Measurements from ENCODE around the gene DISC1. TPM values are rescaled to one million over a fixed set of nuclear protein-coding genes. Genes with fewer than 3 reads are reported as not detected.

The DISC1 gene
- total and polyA plus RNA-seq, 11 donors, result 0.76 to 12.8 (median 4.3) TPM

GRCh38 chr1:231850786-231851185 lies 224.2 kb downstream of the DISC1 start:
- DNase-seq (peak in 4 of 5 donors; percentile 58 to 82 (median 76)), ATAC-seq (peak; percentile 74 to 88 (median 79))
- WGBS, 4 donors, result 41 to 56% (median 47%) methylated on average over 5 of the region's 5 CpGs
- intact Hi-C loops (cut with DNase I), result loop anchor here in 2 of 10 donors (5.0 to 10.0 kb wide), 3 partner anchors 33 to 704 kb away; no protein-coding TSS in a partner anchor
- Histone ChIP-seq H3K4me1 (peaks cover 0 to 33% (median 18%) of the 10 kb centered on the region in 12 donors), H3K9me3 (no peaks in the 10 kb centered on the region), H3K27me3 (no peaks in the 10 kb centered on the region), H3K36me3 (no peaks in the 10 kb centered on the region), H3K27ac (peak overlapping the region in 11 of 12 donors; percentile 21 to 80 (median 66)), H3K4me3 (no peak overlapping the region)
- no peak for TF ChIP-seq POLR2A (IDR thresholded peaks at IDR 0.05)
- no peak for TF ChIP-seq CTCF (IDR thresholded peaks at IDR 0.05)

- Histone ChIP-seq H3K4me3 (no peak overlapping the region), H3K9me3 (no peaks in the 10 kb centered on the region), H3K4me1 (peaks cover 0 to 33% (median 18%) of the 10 kb centered on the region in 12 donors), H3K27me3 (no peaks in the 10 kb centered on the region), H3K36me3 (no peaks in the 10 kb centered on the region), H3K27ac (peak overlapping the region in 3 of 12 donors; percentile 20 to 47 (median 39))
- intact Hi-C loops (cut with DNase I), result loop anchor here in 2 of 10 donors (5.0 to 10.0 kb wide), 3 partner anchors 36 to 701 kb away; no protein-coding TSS in a partner anchor
- peak in 4 of 5 donors; percentile 36 to 84 (median 64) for DNase-seq
- WGBS, 4 donors, result 77 to 89% (median 84%) methylated on average over 7 of the region's 7 CpGs
- no peak for TF ChIP-seq CTCF (IDR thresholded peaks at IDR 0.05)
- no peak for TF ChIP-seq POLR2A (IDR thresholded peaks at IDR 0.05)
- ATAC-seq, result peak; percentile 53 to 62 (median 57)
Observed at GRCh38 chr1:231853588-231854207, 227.1 kb downstream of the DISC1 start.

- no peak overlapping the region for H3K4me3 ChIP-seq
- H3K36me3 ChIP-seq, result no peaks in the 10 kb centered on the region
- H3K4me1 ChIP-seq, result peaks cover 0 to 23% (median 13%) of the 10 kb centered on the region in 12 donors
- intact Hi-C loops (cut with DNase I), result loop anchor here in 2 of 10 donors (10.0 kb wide), 2 partner anchors 101 to 699 kb away; no protein-coding TSS in a partner anchor
- no peak overlapping the region for H3K27ac ChIP-seq
- no peaks in the 10 kb centered on the region for H3K9me3 ChIP-seq
- no peak for ATAC-seq
- WGBS, 4 donors, result 77 to 88% (median 81%) methylated on average over 1 of the region's 1 CpG
- DNase-seq, result no peak
- H3K27me3 ChIP-seq, result no peaks in the 10 kb centered on the region
- no peak for TF ChIP-seq CTCF (IDR thresholded peaks at IDR 0.05)
- TF ChIP-seq POLR2A (IDR thresholded peaks at IDR 0.05), result no peak
Observed at GRCh38 chr1:231855361-231855760, 228.8 kb downstream of the DISC1 start.

- no peak for TF ChIP-seq POLR2A (IDR thresholded peaks at IDR 0.05)
- WGBS, 4 donors, result 92 to 94% (median 93%) methylated on average over 5 of the region's 5 CpGs
- Histone ChIP-seq H3K27me3 (no peaks in the 10 kb centered on the region), H3K9me3 (no peaks in the 10 kb centered on the region), H3K36me3 (no peaks in the 10 kb centered on the region), H3K27ac (no peak overlapping the region), H3K4me3 (no peak overlapping the region), H3K4me1 (peaks cover 0 to 25% (median 13%) of the 10 kb centered on the region in 12 donors)
- intact Hi-C loops (cut with DNase I), result loop anchor here in 2 of 10 donors (10.0 kb wide), 2 partner anchors 101 to 699 kb away; no protein-coding TSS in a partner anchor
- no peak for DNase-seq
- no peak for ATAC-seq
Observed at GRCh38 chr1:231855926-231856325, 229.3 kb downstream of the DISC1 start.
